T-helper 1 cell (primary cell): Measurements from ENCODE around the gene SLC29A1.

Source experiments
- DNase-seq, 5 donors: peaks; one replicate each; pipeline ENCODE4 v3.0.0-alpha.2; 2012 to 2020

SLC29A1 gene

DNA sequence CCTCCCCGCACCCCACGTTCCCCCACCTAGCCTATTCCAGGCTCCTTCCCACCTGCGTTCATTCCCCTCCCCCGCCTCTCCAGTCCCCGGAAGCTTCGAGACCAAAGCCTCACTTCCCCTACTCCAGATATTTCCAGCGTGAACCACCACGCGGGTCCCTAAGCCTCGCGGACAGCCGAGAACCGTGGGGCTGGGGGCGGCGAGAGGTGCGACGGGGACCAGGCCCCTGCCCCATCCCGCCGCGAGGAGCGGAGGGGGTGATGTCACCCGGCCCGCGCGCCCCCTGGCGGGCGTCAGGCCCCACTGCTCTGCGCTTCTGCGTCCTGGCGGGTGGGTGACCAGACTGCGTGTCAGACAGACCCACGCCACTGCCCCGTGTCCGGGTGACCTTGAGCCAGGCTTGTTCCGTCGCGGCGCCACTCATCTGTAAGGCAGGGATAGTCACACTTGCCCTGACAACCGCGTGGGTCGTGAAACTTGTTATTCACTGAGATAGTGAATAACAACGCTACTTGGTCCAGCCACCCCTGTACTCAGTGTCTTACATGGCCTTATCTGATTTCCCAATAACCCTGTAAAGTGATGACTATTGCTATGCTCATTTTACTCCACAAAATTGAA lies 14.5 kb downstream of the SLC29A1 start:
- peak; percentile 58 to 78 (median 65) for DNase-seq

DNA sequence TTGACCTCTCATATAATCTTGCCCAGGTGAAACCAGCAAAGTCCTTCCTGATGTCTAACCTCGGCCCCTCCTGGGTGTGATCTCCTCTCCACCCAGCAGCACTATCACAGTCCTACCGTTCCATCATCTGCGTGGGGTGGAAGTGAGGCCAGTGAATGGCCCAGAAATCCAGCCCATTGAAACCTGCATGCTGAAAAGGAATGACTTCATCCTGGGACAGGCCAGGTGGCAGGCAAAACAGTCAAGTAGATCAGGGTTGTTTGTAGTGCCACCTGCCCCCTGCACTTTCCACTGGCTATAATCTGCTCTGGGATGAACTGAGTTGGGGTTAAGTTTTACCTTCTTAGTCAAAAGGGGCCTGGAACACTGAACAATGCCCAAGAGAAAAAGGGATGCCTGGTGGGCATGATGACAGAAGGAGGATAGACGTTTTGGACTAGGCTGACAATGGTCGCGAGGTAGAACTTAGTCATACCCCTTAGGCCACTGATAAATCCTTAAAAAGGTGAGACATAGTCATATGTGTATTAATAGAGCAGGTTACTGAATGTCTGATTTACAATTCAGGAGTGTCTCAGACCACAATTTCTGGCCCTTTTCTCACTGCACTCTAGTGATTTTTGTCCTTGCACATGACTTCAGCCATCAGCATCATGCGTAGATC lies 15.4 kb downstream of the SLC29A1 start:
- DNase-seq, result no peak

DNA sequence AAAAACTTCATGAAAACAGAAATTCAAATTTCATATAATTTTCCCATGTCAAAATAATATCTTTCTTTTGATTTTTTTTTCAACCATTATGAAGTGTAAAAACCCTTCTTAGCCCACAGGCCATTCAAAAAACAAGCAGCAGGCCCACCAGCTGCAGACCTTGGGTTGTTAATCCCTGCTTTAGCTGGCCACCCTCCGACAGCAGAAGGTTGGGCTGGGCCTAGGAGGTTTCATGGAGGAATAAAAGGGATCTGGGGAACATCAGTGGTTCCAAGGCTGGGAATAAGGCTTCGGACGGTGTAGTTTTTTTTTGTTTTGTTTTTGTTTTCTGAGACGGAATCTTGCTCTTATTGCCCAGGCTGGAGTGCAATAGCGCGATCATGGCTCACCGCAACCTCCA lies 19.9 kb downstream of the SLC29A1 start:
- no peak for DNase-seq

DNA sequence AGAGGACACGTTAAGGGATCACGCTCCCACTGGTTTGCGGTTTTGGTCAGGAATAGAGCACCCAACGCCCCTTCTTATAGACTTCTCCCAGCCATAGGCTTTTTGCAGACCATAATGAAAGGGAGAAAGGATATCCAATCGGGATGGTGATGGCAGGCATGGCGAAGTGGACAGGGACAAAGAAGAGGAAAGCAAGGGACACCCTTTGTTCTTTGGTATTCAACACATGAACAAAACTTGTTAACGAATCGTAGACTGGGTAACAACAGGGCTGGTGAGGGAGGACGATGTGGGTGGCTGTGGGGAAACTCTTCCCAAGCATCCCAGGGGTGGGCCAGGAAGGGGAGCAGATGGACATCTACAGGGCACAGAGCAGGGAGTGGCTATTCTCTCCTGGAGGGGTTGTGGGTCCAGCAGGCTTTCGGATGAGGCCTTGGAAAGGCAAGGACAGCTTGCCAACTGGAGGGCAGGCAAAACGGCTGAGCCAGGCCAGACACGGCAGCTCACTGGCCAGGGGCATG lies 22.1 kb downstream of the SLC29A1 start:
- no peak for DNase-seq

DNA sequence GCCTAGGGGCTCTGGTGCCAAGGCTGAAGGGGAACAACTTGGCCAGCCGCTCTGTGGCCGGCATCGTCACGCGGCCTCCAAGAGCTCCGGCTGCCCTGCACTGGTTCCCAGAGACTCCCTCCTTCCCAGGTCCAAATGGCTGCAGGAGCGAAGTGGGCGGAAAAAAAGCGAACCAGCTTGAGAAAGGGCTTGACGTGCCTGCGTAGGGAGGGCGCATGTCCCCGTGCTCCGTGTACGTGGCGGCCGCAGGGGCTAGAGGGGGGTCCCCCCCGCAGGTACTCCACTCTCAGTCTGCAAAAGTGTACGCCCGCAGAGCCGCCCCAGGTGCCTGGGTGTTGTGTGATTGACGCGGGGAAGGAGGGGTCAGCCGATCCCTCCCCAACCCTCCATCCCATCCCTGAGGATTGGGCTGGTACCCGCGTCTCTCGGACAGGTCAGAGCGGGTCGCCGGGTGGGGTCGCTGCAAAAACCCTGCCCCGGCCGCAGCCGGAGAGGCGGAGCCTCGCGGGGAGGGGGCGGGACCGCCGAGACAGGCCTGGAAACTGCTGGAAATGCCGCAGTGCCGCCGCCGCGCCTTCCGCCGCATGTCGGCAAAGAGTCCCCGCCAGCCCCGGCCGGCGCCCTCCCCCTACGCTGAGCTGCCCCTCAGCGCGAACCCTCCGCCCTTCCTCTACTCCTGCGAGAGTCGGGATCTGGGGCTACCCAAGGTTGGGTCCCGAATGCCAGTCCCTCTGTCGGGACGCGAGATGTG lies 22.7 kb downstream of the SLC29A1 start:
- peak; percentile 67 to 85 (median 72) for DNase-seq

DNA sequence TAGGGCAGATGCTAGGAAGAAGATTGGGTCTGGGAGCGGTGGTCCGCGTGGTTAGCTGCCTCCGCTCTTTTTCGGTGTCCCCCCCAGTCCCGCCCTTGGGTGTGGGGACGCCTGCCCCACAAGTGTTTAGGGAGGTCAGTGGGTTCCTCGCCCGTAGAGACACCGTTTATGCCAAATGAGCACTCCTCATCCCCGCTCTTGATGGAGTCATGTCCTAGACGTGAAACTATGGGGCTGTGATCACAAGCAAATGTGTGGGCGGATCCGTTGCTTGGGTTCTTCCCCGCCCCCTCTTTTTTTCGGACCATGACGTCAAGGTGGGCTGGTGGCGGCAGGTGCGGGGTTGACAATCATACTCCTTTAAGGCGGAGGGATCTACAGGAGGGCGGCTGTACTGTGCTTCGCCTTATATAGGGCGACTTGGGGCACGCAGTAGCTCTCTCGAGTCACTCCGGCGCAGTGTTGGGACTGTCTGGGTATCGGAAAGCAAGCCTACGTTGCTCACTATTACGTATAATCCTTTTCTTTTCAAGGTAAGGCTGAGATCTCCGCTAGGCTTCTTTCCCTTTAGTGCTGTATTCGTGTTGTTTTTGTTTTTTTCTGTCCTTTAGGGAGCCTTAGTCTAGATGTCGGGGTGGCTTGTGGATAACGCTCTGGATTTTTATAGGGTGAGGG lies 23.4 kb downstream of the SLC29A1 start, which contains the start of gene HSP90AB1:
TSS of gene HSP90AB1 (plus strand) at position 439 of the 675 bp plus-strand sequence. CDS start 1,529 bp downstream, outside the sequence.
- peak; percentile 90 to 99 (median 94) for DNase-seq

- DNase-seq, result peak; percentile 71 to 87 (median 80)
Measured at GRCh38 chr6:44247338-44248302, 24.2 kb downstream of the SLC29A1 start.

- DNase-seq, result no peak
Measured at GRCh38 chr6:44248579-44248978, 25.2 kb downstream of the SLC29A1 start.

- no peak for DNase-seq
Measured at GRCh38 chr6:44249082-44249748, 25.8 kb downstream of the SLC29A1 start.

- no peak for DNase-seq
Measured at GRCh38 chr6:44250067-44250717, 26.8 kb downstream of the SLC29A1 start.

GRCh38 chr6:44250718-44251123 lies 27.3 kb downstream of the SLC29A1 start:
- DNase-seq, result no peak

DNA sequence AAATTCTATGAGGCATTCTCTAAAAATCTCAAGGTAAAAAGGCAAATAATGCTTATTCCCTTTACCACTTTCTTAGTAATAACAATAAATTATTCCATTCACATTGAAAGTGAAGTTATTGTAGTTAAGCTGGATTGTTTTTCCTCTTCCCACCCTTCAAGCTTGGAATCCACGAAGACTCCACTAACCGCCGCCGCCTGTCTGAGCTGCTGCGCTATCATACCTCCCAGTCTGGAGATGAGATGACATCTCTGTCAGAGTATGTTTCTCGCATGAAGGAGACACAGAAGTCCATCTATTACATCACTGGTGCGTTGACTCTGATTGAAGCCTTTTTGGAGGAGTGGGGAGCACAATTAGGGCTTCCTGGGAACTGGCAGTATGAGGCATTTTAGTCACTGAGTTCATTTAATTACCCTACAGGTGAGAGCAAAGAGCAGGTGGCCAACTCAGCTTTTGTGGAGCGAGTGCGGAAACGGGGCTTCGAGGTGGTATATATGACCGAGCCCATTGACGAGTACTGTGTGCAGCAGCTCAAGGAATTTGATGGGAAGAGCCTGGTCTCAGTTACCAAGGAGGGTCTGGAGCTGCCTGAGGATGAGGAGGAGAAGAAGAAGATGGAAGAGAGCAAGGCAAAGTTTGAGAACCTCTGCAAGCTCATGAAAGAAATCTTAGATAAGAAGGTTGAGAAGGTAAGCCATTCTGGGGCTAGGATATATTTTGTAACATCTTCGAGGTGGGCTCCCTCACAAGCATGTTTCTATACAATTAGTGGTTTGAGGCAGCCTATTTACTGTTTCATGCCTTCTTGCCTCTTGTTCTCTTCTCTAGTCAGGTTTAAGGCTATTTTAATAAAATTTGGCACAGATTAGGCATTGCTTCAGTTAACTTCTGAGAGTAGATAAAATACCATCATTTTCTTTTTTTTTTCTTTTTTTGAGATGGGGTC lies 28.5 kb downstream of the SLC29A1 start:
- DNase-seq, result no peak

- peak in 4 of 5 donors; percentile 47 to 65 (median 50) for DNase-seq
Measured at GRCh38 chr6:44253307-44254101, 30.1 kb downstream of the SLC29A1 start.

GRCh38 chr6:44254191-44255104 lies 31.1 kb downstream of the SLC29A1 start:
- no peak for DNase-seq

DNA sequence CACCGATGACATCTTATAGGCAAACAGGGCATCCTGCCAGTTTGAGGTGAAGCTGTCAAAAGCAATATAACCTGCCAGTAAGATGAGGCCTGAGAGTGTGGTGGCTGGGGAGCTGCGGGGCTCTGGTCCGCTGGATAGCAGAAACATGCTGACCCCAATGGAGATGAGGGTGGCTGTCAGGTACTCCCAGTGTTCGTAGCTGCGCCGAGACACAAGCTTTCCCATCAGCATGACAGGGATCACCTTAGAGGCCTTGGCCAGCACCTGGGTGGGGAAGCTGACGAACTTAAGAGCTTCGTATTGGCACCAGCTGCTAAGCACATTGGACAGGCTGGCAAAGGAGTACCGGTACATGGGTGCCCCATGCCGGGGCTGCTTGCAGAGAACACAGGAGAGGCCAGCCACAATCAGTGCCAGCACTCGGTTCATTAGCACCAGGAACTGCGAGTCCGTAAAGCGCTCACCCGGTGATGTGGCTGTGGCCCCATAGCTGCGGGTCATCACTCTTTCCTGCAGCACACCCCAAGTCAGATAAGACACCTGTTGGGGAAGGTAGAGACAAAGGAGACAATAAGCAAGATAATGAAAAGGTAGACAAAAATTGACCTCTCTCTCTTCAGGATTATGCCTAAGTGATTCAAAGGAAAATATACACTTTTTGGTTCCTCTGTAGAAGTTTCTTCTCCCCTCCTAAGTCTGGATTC lies 31.9 kb downstream of the SLC29A1 start:
- DNase-seq, result no peak
